ENCODE measurements around the gene MRPL9. TPM values are rescaled to one million over a fixed set of nuclear protein-coding genes. Genes with fewer than 3 reads are reported as not detected.

Gene MRPL9
- total and polyA plus RNA-seq, 2 donors from 2014 or later = 65.3 to 87.1 TPM

GRCh38 chr1:151803915-151804314 lies 40.6 kb upstream of the MRPL9 start:
- Histone ChIP-seq H3K4me3 (ENCODE audit: low read length in 3 of 3) (no peak overlapping the region), H3K4me1 (ENCODE audit: control insufficient read depth in 2 of 3, insufficient read depth in 2 of 3, low read depth in 1 of 3, low read length in 3 of 3) (no peaks in the 10 kb centered on the region), H3K9me3 (ENCODE audit: control insufficient read depth in 2 of 3, insufficient read depth in 1 of 3, low read length in 3 of 3) (no peaks in the 10 kb centered on the region), H3K36me3 (ENCODE audit: control insufficient read depth in 2 of 3, insufficient read depth in 3 of 3, low read length in 3 of 3) (peaks cover 0 to 16% (median 4%) of the 10 kb centered on the region in 3 donors), H3K9ac (ENCODE audit: low read length in 3 of 3) (no peak overlapping the region), H3K27ac (ENCODE audit: low read depth in 2 of 2, low read length in 2 of 2) (no peak overlapping the region), H3K27me3 (ENCODE audit: control insufficient read depth, insufficient read depth, low read length) (no peaks in the 10 kb centered on the region)
- no peak for FAIRE-seq
- intact Hi-C loops (cut with DNase I) = no loop called here
- DNase-seq = no peak
- TF ChIP-seq CTCF (IDR thresholded peaks at IDR 0.05; ENCODE audit: borderline replicate concordance, extremely low read depth, insufficient read depth) = no peak

- Histone ChIP-seq H3K4me3 (ENCODE audit: low read length in 3 of 3) (no peak overlapping the region), H3K27me3 (ENCODE audit: control insufficient read depth, insufficient read depth, low read length) (no peaks in the 10 kb centered on the region), H3K9me3 (ENCODE audit: control insufficient read depth in 2 of 3, insufficient read depth in 1 of 3, low read length in 3 of 3) (no peaks in the 10 kb centered on the region), H3K9ac (ENCODE audit: low read length in 3 of 3) (no peak overlapping the region), H3K36me3 (ENCODE audit: control insufficient read depth in 2 of 3, insufficient read depth in 3 of 3, low read length in 3 of 3) (peaks cover 0 to 16% (median 4%) of the 10 kb centered on the region in 3 donors), H3K27ac (ENCODE audit: low read depth in 2 of 2, low read length in 2 of 2) (no peak overlapping the region), H3K4me1 (ENCODE audit: control insufficient read depth in 2 of 3, insufficient read depth in 2 of 3, low read depth in 1 of 3, low read length in 3 of 3) (no peaks in the 10 kb centered on the region)
- FAIRE-seq = no peak
- no peak for TF ChIP-seq CTCF (IDR thresholded peaks at IDR 0.05; ENCODE audit: borderline replicate concordance, extremely low read depth, insufficient read depth)
- DNase-seq = no peak
- intact Hi-C loops (cut with DNase I) = no loop called here
Measured at GRCh38 chr1:151803164-151803563, 39.9 kb upstream of the MRPL9 start.

- FAIRE-seq (no peak), DNase-seq (no peak)
- Histone ChIP-seq H3K4me3 (ENCODE audit: low read length in 3 of 3) (no peak overlapping the region), H3K27me3 (ENCODE audit: control insufficient read depth, insufficient read depth, low read length) (no peaks in the 10 kb centered on the region), H3K9ac (ENCODE audit: low read length in 3 of 3) (no peak overlapping the region), H3K4me1 (ENCODE audit: control insufficient read depth in 2 of 3, insufficient read depth in 2 of 3, low read depth in 1 of 3, low read length in 3 of 3) (no peaks in the 10 kb centered on the region), H3K27ac (ENCODE audit: low read depth in 2 of 2, low read length in 2 of 2) (no peak overlapping the region), H3K36me3 (ENCODE audit: control insufficient read depth in 2 of 3, insufficient read depth in 3 of 3, low read length in 3 of 3) (peaks cover 0 to 8% (median 0%) of the 10 kb centered on the region in 3 donors), H3K9me3 (ENCODE audit: control insufficient read depth in 2 of 3, insufficient read depth in 1 of 3, low read length in 3 of 3) (no peaks in the 10 kb centered on the region)
- intact Hi-C loops (cut with DNase I) = no loop called here
- TF ChIP-seq CTCF (IDR thresholded peaks at IDR 0.05; ENCODE audit: borderline replicate concordance, extremely low read depth, insufficient read depth) = no peak
Measured at GRCh38 chr1:151802372-151802771, 39.1 kb upstream of the MRPL9 start.

GRCh38 chr1:151801846-151802245 lies 38.5 kb upstream of the MRPL9 start:
- Histone ChIP-seq H3K4me1 (ENCODE audit: control insufficient read depth in 2 of 3, insufficient read depth in 2 of 3, low read depth in 1 of 3, low read length in 3 of 3) (no peaks in the 10 kb centered on the region), H3K4me3 (ENCODE audit: low read length in 3 of 3) (no peak overlapping the region), H3K9me3 (ENCODE audit: control insufficient read depth in 2 of 3, insufficient read depth in 1 of 3, low read length in 3 of 3) (no peaks in the 10 kb centered on the region), H3K36me3 (ENCODE audit: control insufficient read depth in 2 of 3, insufficient read depth in 3 of 3, low read length in 3 of 3) (peaks cover 0 to 3% (median 0%) of the 10 kb centered on the region in 3 donors), H3K27me3 (ENCODE audit: control insufficient read depth, insufficient read depth, low read length) (no peaks in the 10 kb centered on the region), H3K27ac (ENCODE audit: low read depth in 2 of 2, low read length in 2 of 2) (no peak overlapping the region), H3K9ac (ENCODE audit: low read length in 3 of 3) (no peak overlapping the region)
- no peak for TF ChIP-seq CTCF (IDR thresholded peaks at IDR 0.05; ENCODE audit: borderline replicate concordance, extremely low read depth, insufficient read depth)
- intact Hi-C loops (cut with DNase I) = no loop called here
- DNase-seq = no peak
- no peak for FAIRE-seq

Measured in kidney (tissue), 14 donors.